Measurements from ENCODE around the gene CTDP1.

GRCh38 chr18:79747156-79747845 is 67.7 kb downstream of the CTDP1 start:
- TF ChIP-seq TAF1 (conservative IDR thresholded peaks at IDR 0.05) (no peak), CTCF (IDR thresholded peaks at IDR 0.05; ENCODE audit: low read depth, low read length, missing input control) (no peak)

Data from liver (tissue), 3 donors.